ENCODE results near the gene PSMD13. TPM values are rescaled to one million over a fixed set of nuclear protein-coding genes. Genes with fewer than 3 reads are reported as not detected.

PSMD13 gene
- total RNA-seq, 1 experiment from 2014 or later, result 141 TPM

DNA sequence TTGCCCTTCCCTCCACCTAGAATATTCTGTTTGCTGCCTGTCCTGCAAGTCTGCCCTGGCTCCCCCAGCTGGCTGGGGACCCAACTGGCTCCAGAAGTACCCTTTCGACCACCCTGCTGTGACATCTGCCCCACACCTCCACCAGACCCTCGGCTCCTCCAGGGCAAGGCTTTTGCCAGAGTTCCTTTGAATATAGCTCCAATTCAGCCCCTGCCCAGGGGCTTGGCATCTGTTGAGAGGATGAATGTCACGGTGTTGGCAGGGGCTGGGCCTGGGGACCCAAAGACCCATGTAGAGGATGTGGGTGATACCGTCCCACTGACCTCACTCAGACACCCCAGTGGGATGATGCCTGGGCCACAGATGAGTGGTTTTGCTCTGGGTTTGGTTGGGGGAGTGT, 45.4 kb downstream of the PSMD13 start:
- Histone ChIP-seq H4K20me1 (ENCODE audit: control insufficient read depth, insufficient read depth, insufficient read length) (no peaks in the 10 kb centered on the region), H2BK120ac (ENCODE audit: low read depth, low read length, poor library complexity, severe bottlenecking) (no peak overlapping the region), H3K27me3 (ENCODE audit: insufficient read depth, low read length) (peaks cover 2% of the 10 kb centered on the region; the same call in 1 of the 2 replicates), H3K14ac (ENCODE audit: insufficient read depth, low read length) (no peak overlapping the region), H3K18ac (ENCODE audit: insufficient read length, low read depth, low read length) (no peak overlapping the region), H4K5ac (ENCODE audit: insufficient read length, low read depth, low read length) (no peak overlapping the region), H3K23ac (ENCODE audit: insufficient read length, low read depth, low read length) (no peak overlapping the region), H3K4me2 (ENCODE audit: insufficient read depth, insufficient read length, low read length) (no peak overlapping the region), H4K8ac (replicated peaks; ENCODE audit: insufficient read length, low read depth, low read length) (no peak overlapping the region), H2AFZ (ENCODE audit: low read length) (no peak overlapping the region), H2BK20ac (ENCODE audit: low read depth, low read length, poor library complexity, severe bottlenecking) (no peak overlapping the region), H3K56ac (ENCODE audit: insufficient read length, low read depth, low read length) (no peak overlapping the region), H2AK5ac (ENCODE audit: insufficient read length, low read length) (no peak overlapping the region), H3K4ac (ENCODE audit: low read depth, low read length) (no peak overlapping the region), H3K9ac (ENCODE audit: extremely low read depth, insufficient read length, low read length) (no peak overlapping the region), H3K4me1 (ENCODE audit: insufficient read depth, low read length) (no peaks in the 10 kb centered on the region), H3K23me2 (ENCODE audit: insufficient read length, low read depth, low read length, poor library complexity, severe bottlenecking) (no peaks in the 10 kb centered on the region), H3K79me2 (ENCODE audit: insufficient read depth, low read length) (no peaks in the 10 kb centered on the region), H4K91ac (ENCODE audit: insufficient read length, low read depth, low read length) (no peak overlapping the region), H3K79me1 (ENCODE audit: insufficient read depth, low read depth, low read length, poor library complexity, severe bottlenecking) (no peaks in the 10 kb centered on the region), H3K27ac (ENCODE audit: insufficient read length, low read depth, low read length) (no peak overlapping the region), H2BK5ac (ENCODE audit: insufficient read length, low read length) (no peak overlapping the region), H2BK12ac (ENCODE audit: insufficient read length, low read depth, low read length) (no peak overlapping the region), H3T11ph (ENCODE audit: low read length) (no peak overlapping the region), H3K9me3 (ENCODE audit: control insufficient read depth, low read depth, low read length) (no peaks in the 10 kb centered on the region), H2BK15ac (ENCODE audit: low read depth, low read length) (no peak overlapping the region)
- Mint-ChIP-seq H3K4me3 (no peak overlapping the region), H3K9me3 (peaks cover 0 to 2% of the 10 kb centered on the region in 2 experiments; a peak in 1 of 5 replicates), H3K4me1 (peaks cover 28 to 34% of the 10 kb centered on the region in 2 experiments), H3K36me3 (ENCODE audit: insufficient read depth in 1 of 3, low read depth in 3 of 3) (no peaks in the 10 kb centered on the region; a peak in 2 of 7 replicates), H3K27me3 (ENCODE audit: low read depth) (peaks cover 3% of the 10 kb centered on the region), H3K27ac (no peak overlapping the region; a peak in 2 of 7 replicates)
- TF ChIP-seq, protein P1, sequence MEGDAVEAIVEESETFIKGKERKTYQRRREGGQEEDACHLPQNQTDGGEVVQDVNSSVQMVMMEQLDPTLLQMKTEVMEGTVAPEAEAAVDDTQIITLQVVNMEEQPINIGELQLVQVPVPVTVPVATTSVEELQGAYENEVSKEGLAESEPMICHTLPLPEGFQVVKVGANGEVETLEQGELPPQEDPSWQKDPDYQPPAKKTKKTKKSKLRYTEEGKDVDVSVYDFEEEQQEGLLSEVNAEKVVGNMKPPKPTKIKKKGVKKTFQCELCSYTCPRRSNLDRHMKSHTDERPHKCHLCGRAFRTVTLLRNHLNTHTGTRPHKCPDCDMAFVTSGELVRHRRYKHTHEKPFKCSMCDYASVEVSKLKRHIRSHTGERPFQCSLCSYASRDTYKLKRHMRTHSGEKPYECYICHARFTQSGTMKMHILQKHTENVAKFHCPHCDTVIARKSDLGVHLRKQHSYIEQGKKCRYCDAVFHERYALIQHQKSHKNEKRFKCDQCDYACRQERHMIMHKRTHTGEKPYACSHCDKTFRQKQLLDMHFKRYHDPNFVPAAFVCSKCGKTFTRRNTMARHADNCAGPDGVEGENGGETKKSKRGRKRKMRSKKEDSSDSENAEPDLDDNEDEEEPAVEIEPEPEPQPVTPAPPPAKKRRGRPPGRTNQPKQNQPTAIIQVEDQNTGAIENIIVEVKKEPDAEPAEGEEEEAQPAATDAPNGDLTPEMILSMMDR (conservative IDR thresholded peaks at IDR 0.05), result no peak
- no CpG with 5 or more reads among the region's 4 CpGs for WGBS (ENCODE audit: extremely low coverage, insufficient read length, low lambda C conversion rate)
- DNase-seq, result no peak

Data from H9 (cell line).